Umbilical cord (tissue), 2 donors: ENCODE measurements around the gene NNT. TPM values are rescaled to one million over a fixed set of nuclear protein-coding genes. Genes with fewer than 3 reads are reported as not detected.
"Not testable (repeated sequence)": the region's sequence is repeated elsewhere in the genome, so short reads cannot be mapped to it uniquely, and the experiment has no call there.

Experiments used
- DNase-seq: peaks from one replicate; pipeline ENCODE4 v3.0.0-alpha.2; 2015; ENCODE audit warnings: low spot score
- total RNA-seq: library from RNA; depleted of rRNA; stranded (reverse); fragments of >200 nt; gene quantifications from one replicate; pipeline ENCODE4 v1.2.3, GENCODE V29; 2014; ENCODE audit warnings: low replicate concordance; ENCODE audit not compliant: insufficient read depth

Gene NNT
- total RNA-seq, 1 donor from 2014 or later = 72.7 TPM

DNA sequence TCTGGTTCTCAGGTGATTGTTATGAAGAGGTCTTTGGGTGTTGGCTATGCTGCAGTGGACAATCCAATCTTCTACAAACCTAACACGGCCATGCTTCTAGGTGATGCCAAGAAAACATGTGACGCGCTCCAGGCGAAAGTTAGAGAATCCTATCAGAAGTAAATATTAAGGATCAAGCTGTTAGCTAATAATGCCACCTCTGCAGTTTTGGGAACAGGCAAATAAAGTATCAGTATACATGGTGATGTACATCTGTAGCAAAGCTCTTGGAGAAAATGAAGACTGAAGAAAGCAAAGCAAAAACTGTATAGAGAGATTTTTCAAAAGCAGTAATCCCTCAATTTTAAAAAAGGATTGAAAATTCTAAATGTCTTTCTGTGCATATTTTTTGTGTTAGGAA lies 101.3 kb downstream of the NNT start:
- no peak for DNase-seq

DNA sequence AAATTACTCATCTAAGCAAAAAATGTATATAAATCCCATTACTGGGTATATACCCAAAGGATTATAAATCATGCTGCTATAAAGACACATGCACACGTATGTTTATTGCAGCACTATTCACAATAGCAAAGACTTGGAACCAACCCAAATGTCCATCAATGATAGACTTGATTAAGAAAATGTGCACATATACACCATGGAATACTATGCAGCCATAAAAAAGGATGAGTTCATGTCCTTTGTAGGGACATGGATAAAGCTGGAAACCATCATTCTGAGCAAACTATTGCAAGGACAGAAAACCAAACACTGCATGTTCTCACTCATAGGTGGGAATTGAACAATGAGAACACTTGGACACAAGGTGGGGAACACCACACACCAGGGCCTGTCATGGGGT lies 103.6 kb downstream of the NNT start:
- not testable (repeated sequence) for DNase-seq

- DNase-seq = no peak
These were observed 108.5 kb downstream of the NNT start for GRCh38 chr5:43711496-43711895.

- DNase-seq = no peak
These were observed 109.1 kb downstream of the NNT start for GRCh38 chr5:43712081-43712480.

GRCh38 chr5:43719783-43720182 lies 116.8 kb downstream of the NNT start:
- not testable (repeated sequence) for DNase-seq

- no peak for DNase-seq
These were observed 125.6 kb downstream of the NNT start for GRCh38 chr5:43728581-43728980.

GRCh38 chr5:43729846-43730478 lies 127.0 kb downstream of the NNT start:
- peak; percentile 32 for DNase-seq

DNA sequence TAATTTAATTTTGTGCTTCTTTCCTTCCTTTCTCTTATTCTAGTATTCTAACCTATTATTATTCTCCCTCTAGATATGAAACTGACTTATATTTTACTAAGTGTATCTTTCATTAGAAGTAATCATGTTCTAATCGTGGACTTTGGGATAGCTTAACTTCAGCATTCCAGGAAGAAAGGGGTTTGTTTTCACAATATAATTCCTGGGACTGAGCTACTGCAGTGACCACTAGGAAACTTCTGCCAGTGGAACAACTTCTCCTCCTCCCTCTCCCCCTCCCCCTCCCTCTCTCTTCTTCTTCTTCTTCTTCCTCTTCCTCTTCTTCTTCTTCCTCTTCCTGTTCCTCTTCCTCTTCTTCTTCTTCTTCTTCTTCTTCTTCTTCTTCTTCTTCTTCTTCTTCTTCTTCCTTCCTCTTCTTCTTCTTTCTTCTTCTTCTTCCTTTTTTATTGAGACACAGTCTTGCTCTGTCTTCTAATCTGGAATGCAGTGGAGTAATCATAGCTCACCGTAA lies 127.9 kb downstream of the NNT start:
- no peak for DNase-seq

GRCh38 chr5:43731573-43731972 lies 128.6 kb downstream of the NNT start:
- DNase-seq = no peak

GRCh38 chr5:43745923-43746548 lies 143.1 kb downstream of the NNT start:
- DNase-seq = not testable (repeated sequence)

DNA sequence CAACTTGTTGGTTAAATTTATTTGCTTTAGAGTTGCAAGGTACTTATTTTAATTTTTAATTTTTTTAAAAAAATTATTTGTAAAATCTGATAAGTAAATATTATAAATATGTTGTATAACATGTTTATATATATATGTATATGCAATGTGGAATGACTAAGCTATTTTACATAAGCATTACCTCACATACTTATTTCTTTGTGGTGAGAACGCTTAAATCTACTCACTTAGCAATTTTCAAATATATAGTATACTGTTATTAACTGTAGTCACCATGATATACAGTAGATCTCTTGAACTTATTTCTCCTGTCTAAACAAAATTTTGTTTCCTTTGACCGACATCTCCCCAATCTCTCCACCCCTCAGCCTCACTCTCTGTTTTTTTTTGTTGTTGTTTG lies 147.8 kb downstream of the NNT start:
- DNase-seq = no peak

- no peak for DNase-seq
These were observed 150.1 kb downstream of the NNT start for GRCh38 chr5:43753069-43753468.

Other genes starting within 250 kb of the NNT start
- gene CCL28, start 190.8 kb upstream of the NNT start, total RNA-seq = 3.6 TPM
- 9.9 TPM for gene TMEM267, start 119.3 kb upstream of the NNT start, total RNA-seq
- gene C5orf34, start 88.0 kb upstream of the NNT start, total RNA-seq = 7.0 TPM
- 91.5 TPM for gene PAIP1, start 46.1 kb upstream of the NNT start, total RNA-seq